Measurements from ENCODE around the gene MRPL17.
"Not testable (repeated sequence)": the region's sequence is repeated elsewhere in the genome, so short reads cannot be mapped to it uniquely, and the experiment has no call there.

MRPL17 gene

GRCh38 chr11:6682936-6683861 is at the start of gene MRPL17:
Gene MRPL17 (minus strand): TSS chr11:6683340. CDS start chr11:6683296, 44 bp downstream.
- peak; percentile 100 for DNase-seq

- DNase-seq, result no peak
Measured at GRCh38 chr11:6727971-6728760, 45.0 kb upstream of the MRPL17 start.

GRCh38 chr11:6725386-6725896 is 42.3 kb upstream of the MRPL17 start:
- no peak for DNase-seq

- no peak for DNase-seq
Measured at GRCh38 chr11:6724013-6724412, 40.9 kb upstream of the MRPL17 start.

- DNase-seq, result no peak
Measured at GRCh38 chr11:6721343-6721742, 38.2 kb upstream of the MRPL17 start.

GRCh38 chr11:6719576-6719975 is 36.4 kb upstream of the MRPL17 start:
- no peak for DNase-seq

GRCh38 chr11:6717426-6717825 is 34.3 kb upstream of the MRPL17 start:
- no peak for DNase-seq

GRCh38 chr11:6711552-6711951 is 28.4 kb upstream of the MRPL17 start:
- DNase-seq, result peak; percentile 39

- DNase-seq, result no peak
Measured at GRCh38 chr11:6708876-6709275, 25.7 kb upstream of the MRPL17 start.

GRCh38 chr11:6705905-6706535 is 22.9 kb upstream of the MRPL17 start:
- DNase-seq, result peak; percentile 59

GRCh38 chr11:6703247-6704063 is 20.3 kb upstream of the MRPL17 start:
- DNase-seq, result peak; percentile 47

GRCh38 chr11:6701955-6702354 is 18.8 kb upstream of the MRPL17 start:
- not testable (repeated sequence) for DNase-seq

- peak; percentile 5 for DNase-seq
Measured at GRCh38 chr11:6695377-6695776, 12.2 kb upstream of the MRPL17 start.

GRCh38 chr11:6694229-6694535 is 11.0 kb upstream of the MRPL17 start:
- no peak for DNase-seq

GRCh38 chr11:6693342-6694228 is 10.4 kb upstream of the MRPL17 start:
- DNase-seq, result peak; percentile 73

- DNase-seq, result no peak
Measured at GRCh38 chr11:6692128-6692527, 9.0 kb upstream of the MRPL17 start.

GRCh38 chr11:6690431-6691132 is 7.4 kb upstream of the MRPL17 start:
- not testable (repeated sequence) for DNase-seq

GRCh38 chr11:6687876-6688275 is 4.7 kb upstream of the MRPL17 start:
- no peak for DNase-seq

- DNase-seq, result no peak
Measured at GRCh38 chr11:6686006-6686405, 2.9 kb upstream of the MRPL17 start.

- DNase-seq, result not testable (repeated sequence)
Measured at GRCh38 chr11:6684068-6684467, 928 bp upstream of the MRPL17 start.

- no peak for DNase-seq
Measured at GRCh38 chr11:6682591-6682935, 577 bp downstream of the MRPL17 start.

Data from CD4-positive, alpha-beta T cell treated with Interleukin-12 subunit alpha and Interleukin-12 subunit beta, for 1 hour (primary cell).